WI38 (cell line): ENCODE data around the gene USP34.

ENCODE experiments used
- H3K4me3 ChIP-seq: 2 replicates; pipeline ENCODE4 v1.5.1; 2011; ENCODE audit warnings: low read depth, mild to moderate bottlenecking, control low read depth, low read length
- TF ChIP-seq, protein P1 (sequence below): IDR thresholded peaks from 2 replicates; pipeline ENCODE4 v1.5.1; 2012; ENCODE audit warnings: low read depth, mild to moderate bottlenecking, control low read depth, low read length

The USP34 gene

GRCh38 chr2:61257446-61257845, 213.4 kb downstream of the USP34 start:
- H3K4me3 ChIP-seq, result no peak overlapping the region

GRCh38 chr2:61255580-61256437, 215.1 kb downstream of the USP34 start:
- TF ChIP-seq, protein P1, sequence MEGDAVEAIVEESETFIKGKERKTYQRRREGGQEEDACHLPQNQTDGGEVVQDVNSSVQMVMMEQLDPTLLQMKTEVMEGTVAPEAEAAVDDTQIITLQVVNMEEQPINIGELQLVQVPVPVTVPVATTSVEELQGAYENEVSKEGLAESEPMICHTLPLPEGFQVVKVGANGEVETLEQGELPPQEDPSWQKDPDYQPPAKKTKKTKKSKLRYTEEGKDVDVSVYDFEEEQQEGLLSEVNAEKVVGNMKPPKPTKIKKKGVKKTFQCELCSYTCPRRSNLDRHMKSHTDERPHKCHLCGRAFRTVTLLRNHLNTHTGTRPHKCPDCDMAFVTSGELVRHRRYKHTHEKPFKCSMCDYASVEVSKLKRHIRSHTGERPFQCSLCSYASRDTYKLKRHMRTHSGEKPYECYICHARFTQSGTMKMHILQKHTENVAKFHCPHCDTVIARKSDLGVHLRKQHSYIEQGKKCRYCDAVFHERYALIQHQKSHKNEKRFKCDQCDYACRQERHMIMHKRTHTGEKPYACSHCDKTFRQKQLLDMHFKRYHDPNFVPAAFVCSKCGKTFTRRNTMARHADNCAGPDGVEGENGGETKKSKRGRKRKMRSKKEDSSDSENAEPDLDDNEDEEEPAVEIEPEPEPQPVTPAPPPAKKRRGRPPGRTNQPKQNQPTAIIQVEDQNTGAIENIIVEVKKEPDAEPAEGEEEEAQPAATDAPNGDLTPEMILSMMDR, result no peak
- no peak overlapping the region for H3K4me3 ChIP-seq

More at GRCh38 chr2:61257446-61257845, 213.4 kb downstream of the USP34 start:
- TF ChIP-seq, protein P1, result no peak

- no peak overlapping the region for H3K4me3 ChIP-seq
- TF ChIP-seq, protein P1, result no peak
Observed at GRCh38 chr2:61254536-61254935, 216.4 kb downstream of the USP34 start.

- TF ChIP-seq, protein P1, result no peak
Observed at GRCh38 chr2:61253136-61253535, 217.8 kb downstream of the USP34 start.

DNA sequence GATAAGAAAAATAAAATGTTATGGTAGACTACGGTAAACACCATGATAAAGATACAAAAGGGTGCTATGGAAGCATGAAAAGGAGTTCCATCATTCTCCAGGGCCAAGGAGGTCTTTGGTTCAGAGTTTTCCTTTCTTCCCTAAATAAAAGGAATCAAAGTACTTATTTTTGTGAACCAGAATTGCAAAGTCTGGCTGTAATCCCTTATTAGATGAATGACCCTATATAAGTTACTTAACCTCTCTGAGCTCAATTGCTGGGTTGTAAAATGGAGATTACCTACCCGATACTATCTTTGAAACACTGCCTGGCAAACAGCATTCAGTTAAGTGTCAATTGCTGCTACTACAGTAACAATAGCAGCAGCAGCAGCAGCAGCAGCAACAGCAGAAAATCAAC, 218.9 kb downstream of the USP34 start:
- no peak overlapping the region for H3K4me3 ChIP-seq
- TF ChIP-seq, protein P1, result no peak

More at GRCh38 chr2:61253136-61253535, 217.8 kb downstream of the USP34 start:
- no peak overlapping the region for H3K4me3 ChIP-seq

DNA sequence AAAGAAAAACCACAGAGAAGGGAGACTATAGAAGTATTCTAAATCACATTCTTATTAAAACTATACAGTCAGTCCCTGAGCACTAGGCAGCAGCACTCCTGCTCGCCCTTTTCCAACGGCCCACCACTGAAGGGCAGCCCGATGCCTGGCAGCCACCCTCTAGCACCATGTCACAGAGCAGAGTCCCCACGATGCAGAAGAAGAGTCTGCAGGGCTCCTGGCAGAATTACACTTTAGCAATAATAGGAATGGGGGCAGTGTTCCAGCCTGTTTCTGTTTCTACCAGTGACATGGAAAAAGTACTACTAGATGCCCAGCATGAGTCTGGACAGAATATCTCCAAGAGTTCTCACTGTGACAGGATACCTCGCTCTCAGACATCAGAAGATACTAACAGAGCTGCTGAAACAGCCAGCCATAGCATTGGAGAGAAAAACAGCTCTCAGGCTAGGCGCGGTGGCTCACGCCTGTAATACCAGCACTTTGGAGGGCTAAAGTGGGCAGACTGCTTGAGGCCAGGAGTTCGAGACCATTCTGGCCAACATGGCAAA, 221.3 kb downstream of the USP34 start:
- TF ChIP-seq, protein P1, result no peak
- no peak overlapping the region for H3K4me3 ChIP-seq

GRCh38 chr2:61247204-61247812, 223.6 kb downstream of the USP34 start:
- H3K4me3 ChIP-seq, result no peak overlapping the region
- TF ChIP-seq, protein P1, result no peak
